Measurements from ENCODE around the gene NT5C1B. TPM values are rescaled to one million over a fixed set of nuclear protein-coding genes. Genes with fewer than 3 reads are reported as not detected.

NT5C1B gene
- total RNA-seq, 2 donors from 2014 or later: not detected

DNA sequence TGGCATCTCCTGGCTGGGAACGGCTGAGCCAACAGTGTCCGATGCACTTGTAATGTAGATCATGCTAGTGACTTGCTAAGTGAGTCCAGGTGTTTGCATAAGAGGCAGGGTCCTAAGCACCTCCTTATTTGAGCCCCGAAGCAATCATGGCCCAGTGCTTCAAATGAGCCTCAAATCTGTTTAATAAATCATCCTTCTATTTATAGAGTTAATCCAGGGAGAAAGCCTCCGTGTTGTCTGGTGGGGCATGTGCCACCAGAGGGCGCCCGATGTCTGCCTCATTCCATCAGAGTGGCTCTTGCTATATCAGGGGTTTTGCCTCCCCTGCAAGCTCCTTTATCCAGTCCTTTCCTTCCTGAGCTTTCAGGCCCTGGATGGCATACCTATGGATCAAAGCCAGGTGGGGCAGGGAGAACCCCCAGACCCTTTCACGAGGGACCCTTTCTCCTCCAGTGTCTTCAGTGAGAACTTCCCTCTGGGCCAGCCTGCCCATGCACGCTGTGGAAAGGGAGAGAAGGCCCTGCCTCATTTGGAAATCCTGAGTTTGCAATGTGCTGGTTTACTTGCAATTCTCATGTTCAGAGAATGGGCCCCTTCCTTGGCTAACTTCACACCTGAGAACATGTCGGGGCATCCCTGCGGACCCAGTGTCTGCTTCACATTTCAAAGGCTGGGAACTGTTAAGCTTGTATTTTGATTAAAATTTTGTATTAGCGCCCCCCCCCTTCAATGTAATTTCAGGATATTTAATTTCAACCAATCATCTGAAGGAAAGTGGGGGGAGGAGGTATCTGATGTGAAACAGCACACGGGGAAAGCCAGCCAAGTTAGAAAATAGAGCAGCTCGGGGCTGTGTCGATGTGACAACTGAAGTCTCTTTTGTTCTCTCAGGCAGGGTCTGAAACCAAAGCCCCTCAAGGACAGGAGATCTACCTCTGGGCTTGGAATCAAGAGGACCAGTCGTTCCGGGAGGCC, 68.6 kb downstream of the NT5C1B start:
- no peaks in the 10 kb centered on the region for H3K36me3 Mint-ChIP-seq (ENCODE audit: low read depth)
- Histone ChIP-seq H3K4me3 (ENCODE audit: low read length) (no peak overlapping the region), H3K4me1 (ENCODE audit: control insufficient read depth, insufficient read depth, low read length) (no peaks in the 10 kb centered on the region), H3K27me3 (ENCODE audit: control insufficient read depth, insufficient read depth, low read length, poor library complexity, severe bottlenecking) (no peaks in the 10 kb centered on the region), H3K9ac (ENCODE audit: extremely low read depth, low read length, poor library complexity, severe bottlenecking) (no peak overlapping the region), H3K27ac (ENCODE audit: low read depth, low read length) (no peak overlapping the region), H3K36me3 (ENCODE audit: control insufficient read depth, insufficient read depth, low read length) (no peaks in the 10 kb centered on the region), H3K9me3 (ENCODE audit: control insufficient read depth, low read length) (no peaks in the 10 kb centered on the region)
- H3K27ac Mint-ChIP-seq: no peak overlapping the region
- no peak overlapping the region for H3K4me3 Mint-ChIP-seq
- TF ChIP-seq, protein P1, sequence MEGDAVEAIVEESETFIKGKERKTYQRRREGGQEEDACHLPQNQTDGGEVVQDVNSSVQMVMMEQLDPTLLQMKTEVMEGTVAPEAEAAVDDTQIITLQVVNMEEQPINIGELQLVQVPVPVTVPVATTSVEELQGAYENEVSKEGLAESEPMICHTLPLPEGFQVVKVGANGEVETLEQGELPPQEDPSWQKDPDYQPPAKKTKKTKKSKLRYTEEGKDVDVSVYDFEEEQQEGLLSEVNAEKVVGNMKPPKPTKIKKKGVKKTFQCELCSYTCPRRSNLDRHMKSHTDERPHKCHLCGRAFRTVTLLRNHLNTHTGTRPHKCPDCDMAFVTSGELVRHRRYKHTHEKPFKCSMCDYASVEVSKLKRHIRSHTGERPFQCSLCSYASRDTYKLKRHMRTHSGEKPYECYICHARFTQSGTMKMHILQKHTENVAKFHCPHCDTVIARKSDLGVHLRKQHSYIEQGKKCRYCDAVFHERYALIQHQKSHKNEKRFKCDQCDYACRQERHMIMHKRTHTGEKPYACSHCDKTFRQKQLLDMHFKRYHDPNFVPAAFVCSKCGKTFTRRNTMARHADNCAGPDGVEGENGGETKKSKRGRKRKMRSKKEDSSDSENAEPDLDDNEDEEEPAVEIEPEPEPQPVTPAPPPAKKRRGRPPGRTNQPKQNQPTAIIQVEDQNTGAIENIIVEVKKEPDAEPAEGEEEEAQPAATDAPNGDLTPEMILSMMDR (conservative IDR thresholded peaks at IDR 0.05): peak; percentile 95
- H3K27me3 Mint-ChIP-seq (ENCODE audit: insufficient read depth): no peaks in the 10 kb centered on the region
- WGBS, 2 experiments (ENCODE audit: insufficient coverage in 1 of 2, insufficient read length in 1 of 2): 58 to 61% methylated on average over 9 to 15 of the region's 16 CpGs
- peaks cover 8% of the 10 kb centered on the region for H3K4me1 Mint-ChIP-seq
- no peaks in the 10 kb centered on the region for H3K9me3 Mint-ChIP-seq
- DNase-seq: peak; percentile 95

GRCh38 chr2:18519914-18520450, 69.4 kb downstream of the NT5C1B start:
- Histone ChIP-seq H3K9me3 (ENCODE audit: control insufficient read depth, low read length) (no peaks in the 10 kb centered on the region), H3K27me3 (ENCODE audit: control insufficient read depth, insufficient read depth, low read length, poor library complexity, severe bottlenecking) (no peaks in the 10 kb centered on the region), H3K36me3 (ENCODE audit: control insufficient read depth, insufficient read depth, low read length) (no peaks in the 10 kb centered on the region), H3K9ac (ENCODE audit: extremely low read depth, low read length, poor library complexity, severe bottlenecking) (no peak overlapping the region), H3K4me1 (ENCODE audit: control insufficient read depth, insufficient read depth, low read length) (no peaks in the 10 kb centered on the region), H3K4me3 (ENCODE audit: low read length) (no peak overlapping the region), H3K27ac (ENCODE audit: low read depth, low read length) (no peak overlapping the region)
- no peak overlapping the region for H3K4me3 Mint-ChIP-seq
- TF ChIP-seq, protein P1 (conservative IDR thresholded peaks at IDR 0.05): no peak
- peaks cover 8% of the 10 kb centered on the region for H3K4me1 Mint-ChIP-seq
- DNase-seq: no peak
- H3K27me3 Mint-ChIP-seq (ENCODE audit: insufficient read depth): no peaks in the 10 kb centered on the region
- no peaks in the 10 kb centered on the region for H3K36me3 Mint-ChIP-seq (ENCODE audit: low read depth)
- no peaks in the 10 kb centered on the region for H3K9me3 Mint-ChIP-seq
- no peak overlapping the region for H3K27ac Mint-ChIP-seq
- WGBS, 2 experiments (ENCODE audit: insufficient coverage in 1 of 2, insufficient read length in 1 of 2): 80 to 81% methylated on average over 5 to 7 of the region's 7 CpGs

GRCh38 chr2:18518116-18519111, 71.0 kb downstream of the NT5C1B start:
- no peak for DNase-seq
- Mint-ChIP-seq H3K9me3 (no peaks in the 10 kb centered on the region), H3K27ac (no peak overlapping the region), H3K36me3 (ENCODE audit: low read depth) (no peaks in the 10 kb centered on the region), H3K4me3 (no peak overlapping the region), H3K27me3 (ENCODE audit: insufficient read depth) (no peaks in the 10 kb centered on the region), H3K4me1 (peaks cover 8% of the 10 kb centered on the region)
- H3K4me1 ChIP-seq (ENCODE audit: control insufficient read depth, insufficient read depth, low read length): no peaks in the 10 kb centered on the region
- TF ChIP-seq, protein P1 (conservative IDR thresholded peaks at IDR 0.05): no peak
- H3K36me3 ChIP-seq (ENCODE audit: control insufficient read depth, insufficient read depth, low read length): no peaks in the 10 kb centered on the region
- H3K9ac ChIP-seq (ENCODE audit: extremely low read depth, low read length, poor library complexity, severe bottlenecking): no peak overlapping the region
- 92 to 100% methylated on average over 7 to 10 of the region's 11 CpGs for WGBS, 2 experiments (ENCODE audit: insufficient coverage in 1 of 2, insufficient read length in 1 of 2)
- H3K27ac ChIP-seq (ENCODE audit: low read depth, low read length): no peak overlapping the region
- H3K27me3 ChIP-seq (ENCODE audit: control insufficient read depth, insufficient read depth, low read length, poor library complexity, severe bottlenecking): no peaks in the 10 kb centered on the region
- no peak overlapping the region for H3K4me3 ChIP-seq (ENCODE audit: low read length)
- no peaks in the 10 kb centered on the region for H3K9me3 ChIP-seq (ENCODE audit: control insufficient read depth, low read length)
